ENCODE measurements around the gene ART4.

Gene ART4

GRCh38 chr12:14836336-14837210 is 6.8 kb downstream of the ART4 start:
- H3K4me3 ChIP-seq (ENCODE audit: low read depth, low read length) = no peak overlapping the region
- peak; percentile 82 for DNase-seq (ENCODE audit: low read depth, low spot score)
- in situ Hi-C loops (cut with HindIII; ENCODE audit: low sequenced_read_pairs) = no loop called here
- TF ChIP-seq CTCF (IDR thresholded peaks at IDR 0.05; ENCODE audit: low read depth, low read length) = no peak

GRCh38 chr12:14834509-14834908 is 8.8 kb downstream of the ART4 start:
- no peak overlapping the region for H3K4me3 ChIP-seq (ENCODE audit: low read depth, low read length)
- DNase-seq (ENCODE audit: low read depth, low spot score) = no peak
- TF ChIP-seq CTCF (IDR thresholded peaks at IDR 0.05; ENCODE audit: low read depth, low read length) = no peak
- in situ Hi-C loops (cut with HindIII; ENCODE audit: low sequenced_read_pairs) = no loop called here

- H3K4me3 ChIP-seq (ENCODE audit: low read depth, low read length) = no peak overlapping the region
- DNase-seq (ENCODE audit: low read depth, low spot score) = no peak
- in situ Hi-C loops (cut with HindIII; ENCODE audit: low sequenced_read_pairs) = no loop called here
- no peak for TF ChIP-seq CTCF (IDR thresholded peaks at IDR 0.05; ENCODE audit: low read depth, low read length)
Measured at GRCh38 chr12:14833952-14834351, 9.4 kb downstream of the ART4 start.

DNA sequence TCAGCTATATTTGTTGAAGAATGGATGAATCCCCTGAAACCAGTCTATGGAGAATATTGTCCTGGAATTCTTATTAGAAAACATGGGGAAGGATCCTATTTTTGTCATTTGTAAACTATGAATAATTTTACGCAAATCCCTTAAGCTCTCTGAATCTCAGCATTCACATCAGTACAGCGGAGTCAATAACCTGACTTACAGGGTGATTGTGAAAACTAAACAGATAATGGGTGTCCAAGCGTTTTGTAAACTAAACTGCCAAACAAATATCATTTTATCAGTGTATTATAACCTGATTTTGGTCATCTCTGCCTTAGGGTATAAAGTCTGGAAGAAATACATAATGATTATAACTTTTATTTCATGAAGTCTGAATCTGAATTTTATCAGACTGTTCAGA is 10.0 kb downstream of the ART4 start:
- no peak overlapping the region for H3K4me3 ChIP-seq (ENCODE audit: low read depth, low read length)
- DNase-seq (ENCODE audit: low read depth, low spot score) = no peak
- in situ Hi-C loops (cut with HindIII; ENCODE audit: low sequenced_read_pairs) = no loop called here
- TF ChIP-seq CTCF (IDR thresholded peaks at IDR 0.05; ENCODE audit: low read depth, low read length) = no peak

DNA sequence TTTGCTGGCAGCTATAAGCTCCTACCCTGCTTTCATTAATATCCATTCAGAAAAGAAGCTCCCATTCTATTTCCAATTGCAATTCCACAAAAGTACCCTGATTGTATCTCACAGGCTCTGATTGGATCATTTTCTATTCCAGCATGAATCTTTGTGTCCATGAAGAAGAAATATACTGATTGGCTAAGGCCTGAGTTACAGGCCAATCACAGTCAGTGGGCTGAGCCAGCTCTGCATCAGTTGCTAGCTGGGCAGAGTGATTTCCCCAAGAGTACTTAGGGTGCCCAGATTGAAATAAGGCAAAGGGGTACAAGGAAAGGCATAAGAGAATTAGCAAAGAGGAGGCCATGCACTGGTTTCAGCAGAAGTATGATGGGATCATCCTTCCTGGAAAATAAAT is 14.4 kb downstream of the ART4 start:
- in situ Hi-C loops (cut with HindIII; ENCODE audit: low sequenced_read_pairs) = no loop called here
- TF ChIP-seq CTCF (IDR thresholded peaks at IDR 0.05; ENCODE audit: low read depth, low read length) = no peak
- no peak overlapping the region for H3K4me3 ChIP-seq (ENCODE audit: low read depth, low read length)
- peak; percentile 41 for DNase-seq (ENCODE audit: low read depth, low spot score)

- no peak for TF ChIP-seq CTCF (IDR thresholded peaks at IDR 0.05; ENCODE audit: low read depth, low read length)
- no peak for DNase-seq (ENCODE audit: low read depth, low spot score)
- no peak overlapping the region for H3K4me3 ChIP-seq (ENCODE audit: low read depth, low read length)
- in situ Hi-C loops (cut with HindIII; ENCODE audit: low sequenced_read_pairs) = no loop called here
Measured at GRCh38 chr12:14827043-14827442, 16.3 kb downstream of the ART4 start.

Measured in astrocyte of the spinal cord (primary cell).